ENCODE data around the gene PPL.

PPL gene

DNA sequence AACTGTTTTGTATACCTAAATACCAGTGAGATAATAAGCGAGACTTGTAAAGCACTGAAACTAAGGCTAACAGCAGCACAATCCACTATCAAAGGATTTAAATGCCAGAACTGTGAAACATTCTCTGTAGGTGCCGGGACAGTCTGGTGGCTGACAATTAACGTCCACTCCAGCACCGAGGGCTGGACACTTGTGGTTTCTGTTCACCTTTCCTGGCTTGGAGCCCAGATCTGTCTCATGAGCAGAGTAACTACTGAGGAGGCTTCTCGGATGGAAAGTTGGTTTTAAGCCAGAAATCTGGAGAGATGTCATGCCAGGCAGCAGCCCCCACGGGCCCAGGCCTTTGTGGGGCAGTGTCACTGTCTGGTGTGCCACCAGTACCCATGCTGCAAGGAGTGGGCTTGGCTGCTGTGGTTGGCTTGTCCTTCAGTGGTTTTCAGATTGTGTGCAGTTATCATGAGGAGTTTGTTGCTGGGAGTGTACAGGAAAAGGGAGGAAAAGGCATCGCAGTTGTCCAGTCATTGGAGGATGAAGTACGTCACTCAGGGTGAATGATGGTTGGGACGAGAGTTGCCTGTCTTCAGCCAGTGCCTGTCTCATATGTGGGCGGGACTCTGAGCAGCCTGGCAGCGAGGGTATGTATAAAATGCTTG lies 54.2 kb downstream of the PPL start:
- no peaks in the 10 kb centered on the region for H3K27me3 ChIP-seq (ENCODE audit: control insufficient read depth, insufficient read depth, low read length)
- H3K36me3 ChIP-seq (ENCODE audit: control insufficient read depth, insufficient read depth, low read length) = peaks cover 48% of the 10 kb centered on the region
- H3K27ac ChIP-seq (ENCODE audit: low read depth, low read length) = no peak overlapping the region
- H3K4me1 ChIP-seq (ENCODE audit: control insufficient read depth, insufficient read depth, low read length) = peaks cover 3% of the 10 kb centered on the region
- H3K4me3 ChIP-seq (ENCODE audit: low read length) = no peak overlapping the region
- H3K9ac ChIP-seq (ENCODE audit: low read length) = no peak overlapping the region

GRCh38 chr16:4882000-4882632 lies 54.8 kb downstream of the PPL start:
- Histone ChIP-seq H3K9ac (ENCODE audit: low read length) (no peak overlapping the region), H3K27ac (ENCODE audit: low read depth, low read length) (no peak overlapping the region), H3K4me3 (ENCODE audit: low read length) (no peak overlapping the region), H3K27me3 (ENCODE audit: control insufficient read depth, insufficient read depth, low read length) (no peaks in the 10 kb centered on the region), H3K4me1 (ENCODE audit: control insufficient read depth, insufficient read depth, low read length) (peaks cover 3% of the 10 kb centered on the region), H3K36me3 (ENCODE audit: control insufficient read depth, insufficient read depth, low read length) (peaks cover 51% of the 10 kb centered on the region)

DNA sequence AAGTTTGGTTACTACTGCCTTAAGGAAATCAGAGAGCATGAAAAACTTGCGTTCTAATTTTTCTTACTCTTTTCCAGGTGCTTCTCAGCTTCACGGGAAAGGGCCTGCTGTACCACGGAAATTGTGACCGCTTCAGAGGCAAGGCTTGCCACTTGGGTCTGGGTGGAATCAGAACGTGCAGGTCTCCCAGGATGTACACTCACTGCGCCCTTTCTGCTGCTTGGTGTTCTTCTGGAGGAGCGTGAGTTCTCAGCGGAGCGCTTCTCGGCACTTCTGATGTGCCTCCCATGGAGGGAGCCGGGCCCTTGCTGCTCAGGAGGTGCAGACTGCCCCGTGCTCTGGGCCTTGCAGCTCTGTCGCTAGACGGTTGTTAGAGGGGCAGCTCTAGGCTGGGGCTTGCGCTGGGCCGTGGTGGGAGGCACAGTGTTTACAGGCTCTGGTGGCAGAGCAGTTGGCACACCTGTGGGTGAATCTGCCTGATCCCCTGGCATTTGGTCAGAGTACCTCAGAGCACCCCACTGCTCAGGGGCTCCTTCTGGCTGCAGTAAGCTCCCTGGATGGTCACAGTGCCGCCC lies 56.9 kb downstream of the PPL start:
- Histone ChIP-seq H3K9ac (ENCODE audit: low read length) (no peak overlapping the region), H3K4me1 (ENCODE audit: control insufficient read depth, insufficient read depth, low read length) (peaks cover 3% of the 10 kb centered on the region), H3K27me3 (ENCODE audit: control insufficient read depth, insufficient read depth, low read length) (no peaks in the 10 kb centered on the region), H3K4me3 (ENCODE audit: low read length) (no peak overlapping the region), H3K36me3 (ENCODE audit: control insufficient read depth, insufficient read depth, low read length) (peaks cover 54% of the 10 kb centered on the region), H3K27ac (ENCODE audit: low read depth, low read length) (no peak overlapping the region)

DNA sequence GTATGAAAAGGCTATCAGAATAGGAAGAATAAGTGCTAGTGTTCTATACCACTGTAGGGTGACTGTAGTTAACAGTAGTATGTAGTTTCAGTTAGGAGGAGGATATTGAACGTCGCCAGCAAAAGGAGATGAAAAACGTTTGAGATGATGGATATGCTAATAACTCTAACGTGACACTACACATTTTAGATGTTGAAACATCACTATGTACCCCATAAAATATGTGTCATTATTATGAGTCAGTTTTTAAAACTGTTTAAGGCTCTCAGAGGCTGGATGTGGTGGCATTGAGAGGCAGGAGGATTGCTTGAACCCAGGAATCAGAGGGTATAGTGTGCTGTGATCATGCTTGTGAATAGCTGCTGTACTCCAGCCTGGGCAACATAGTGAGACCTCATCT lies 57.9 kb downstream of the PPL start:
- no peaks in the 10 kb centered on the region for H3K27me3 ChIP-seq (ENCODE audit: control insufficient read depth, insufficient read depth, low read length)

DNA sequence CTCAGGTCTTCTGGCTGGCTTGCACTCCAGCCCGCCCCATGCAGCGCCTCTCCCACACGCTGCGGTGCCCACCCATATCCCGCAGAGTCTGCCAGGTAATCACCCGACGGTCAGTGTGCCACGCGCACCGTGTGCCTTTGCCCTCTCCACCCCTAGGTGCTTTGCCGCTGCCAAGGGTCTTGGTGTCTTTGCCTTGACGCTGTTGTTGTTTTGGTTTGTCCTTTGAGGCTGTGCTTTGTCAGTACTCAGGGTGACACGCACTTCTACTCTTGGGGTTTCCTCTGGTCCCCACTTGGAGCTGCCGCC lies 59.6 kb downstream of the PPL start:
- no peak overlapping the region for H3K27ac ChIP-seq (ENCODE audit: low read depth, low read length)
- H3K36me3 ChIP-seq (ENCODE audit: control insufficient read depth, insufficient read depth, low read length) = peaks cover 62% of the 10 kb centered on the region
- no peaks in the 10 kb centered on the region for H3K27me3 ChIP-seq (ENCODE audit: control insufficient read depth, insufficient read depth, low read length)
- H3K4me3 ChIP-seq (ENCODE audit: low read length) = no peak overlapping the region
- H3K4me1 ChIP-seq (ENCODE audit: control insufficient read depth, insufficient read depth, low read length) = no peaks in the 10 kb centered on the region
- no peak overlapping the region for H3K9ac ChIP-seq (ENCODE audit: low read length)

More for the DNA sequence above, 57.9 kb downstream of the PPL start:
- no peak overlapping the region for H3K9ac ChIP-seq (ENCODE audit: low read length)
- peaks cover 55% of the 10 kb centered on the region for H3K36me3 ChIP-seq (ENCODE audit: control insufficient read depth, insufficient read depth, low read length)
- no peak overlapping the region for H3K4me3 ChIP-seq (ENCODE audit: low read length)
- peaks cover 3% of the 10 kb centered on the region for H3K4me1 ChIP-seq (ENCODE audit: control insufficient read depth, insufficient read depth, low read length)
- H3K27ac ChIP-seq (ENCODE audit: low read depth, low read length) = no peak overlapping the region

GRCh38 chr16:4876646-4877379 lies 60.1 kb downstream of the PPL start:
- no peak overlapping the region for H3K4me3 ChIP-seq (ENCODE audit: low read length)
- H3K27ac ChIP-seq (ENCODE audit: low read depth, low read length) = no peak overlapping the region
- H3K9ac ChIP-seq (ENCODE audit: low read length) = no peak overlapping the region
- H3K36me3 ChIP-seq (ENCODE audit: control insufficient read depth, insufficient read depth, low read length) = peaks cover 64% of the 10 kb centered on the region
- H3K4me1 ChIP-seq (ENCODE audit: control insufficient read depth, insufficient read depth, low read length) = no peaks in the 10 kb centered on the region
- H3K27me3 ChIP-seq (ENCODE audit: control insufficient read depth, insufficient read depth, low read length) = no peaks in the 10 kb centered on the region

DNA sequence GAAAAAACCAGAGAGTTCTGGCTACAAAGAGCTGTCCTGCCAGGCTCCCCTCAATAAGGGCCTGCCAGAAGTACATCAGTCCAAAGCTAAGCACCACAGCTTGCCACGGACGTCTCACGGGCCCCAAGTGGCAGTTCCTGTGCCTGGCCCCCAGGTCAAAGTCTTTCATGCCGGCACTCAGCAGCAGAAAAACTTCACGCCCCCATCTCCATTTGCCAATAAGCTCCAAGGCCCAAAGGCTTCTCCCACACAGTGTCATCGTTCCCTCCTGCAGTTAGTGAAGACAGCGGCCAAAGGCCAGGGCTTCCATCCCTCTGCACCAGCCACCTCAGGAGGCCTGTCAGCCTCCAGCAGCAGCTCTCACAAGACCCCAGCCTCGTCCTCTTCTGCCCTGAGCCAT lies 62.3 kb downstream of the PPL start:
- H3K4me1 ChIP-seq (ENCODE audit: control insufficient read depth, insufficient read depth, low read length) = no peaks in the 10 kb centered on the region
- no peak overlapping the region for H3K4me3 ChIP-seq (ENCODE audit: low read length)
- peaks cover 53% of the 10 kb centered on the region for H3K36me3 ChIP-seq (ENCODE audit: control insufficient read depth, insufficient read depth, low read length)
- no peak overlapping the region for H3K9ac ChIP-seq (ENCODE audit: low read length)
- no peaks in the 10 kb centered on the region for H3K27me3 ChIP-seq (ENCODE audit: control insufficient read depth, insufficient read depth, low read length)
- no peak overlapping the region for H3K27ac ChIP-seq (ENCODE audit: low read depth, low read length)

DNA sequence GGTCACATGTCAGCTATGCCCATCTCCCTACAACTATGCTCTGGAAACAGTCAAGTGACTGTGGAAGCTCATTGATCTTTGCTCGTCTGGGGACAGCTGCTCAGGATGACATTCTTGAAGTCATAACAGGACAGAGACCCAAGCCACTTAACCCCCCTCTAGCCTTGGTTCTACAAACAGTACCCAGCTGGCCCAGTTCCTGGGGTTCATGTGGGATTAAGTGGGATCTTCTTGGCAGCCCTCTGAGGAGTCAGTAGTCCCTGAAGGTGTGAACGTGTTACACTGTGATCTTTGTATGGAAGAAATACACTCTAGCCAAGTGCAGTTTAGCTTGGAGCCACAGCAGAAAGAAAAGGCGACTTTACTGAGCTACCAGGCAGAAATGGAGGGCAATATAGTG lies 63.9 kb downstream of the PPL start:
- Histone ChIP-seq H3K27me3 (ENCODE audit: control insufficient read depth, insufficient read depth, low read length) (no peaks in the 10 kb centered on the region), H3K4me3 (ENCODE audit: low read length) (no peak overlapping the region), H3K27ac (ENCODE audit: low read depth, low read length) (no peak overlapping the region), H3K36me3 (ENCODE audit: control insufficient read depth, insufficient read depth, low read length) (peaks cover 44% of the 10 kb centered on the region), H3K4me1 (ENCODE audit: control insufficient read depth, insufficient read depth, low read length) (no peaks in the 10 kb centered on the region), H3K9ac (ENCODE audit: low read length) (no peak overlapping the region)

DNA sequence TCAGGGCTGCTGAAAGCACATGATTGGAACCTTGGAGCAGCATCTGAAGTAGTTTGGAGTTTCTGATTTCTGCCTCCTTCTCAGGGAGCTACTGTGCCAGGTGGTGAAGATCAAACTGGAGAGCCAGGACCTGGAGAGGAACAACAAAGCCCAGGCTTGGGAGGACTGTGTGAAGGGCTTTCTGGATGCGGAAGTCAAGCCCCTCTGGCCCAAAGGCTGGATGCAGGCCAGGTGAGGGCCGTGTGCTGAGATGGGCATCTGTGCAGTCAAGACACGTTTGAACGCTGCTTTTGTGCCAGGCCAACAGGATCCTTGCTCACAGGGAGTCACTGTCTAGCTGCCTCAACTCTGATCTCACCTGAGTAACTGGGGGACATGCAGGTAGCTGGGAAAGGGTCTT lies 65.9 kb downstream of the PPL start:
- H3K4me3 ChIP-seq (ENCODE audit: low read length) = no peak overlapping the region
- H3K9ac ChIP-seq (ENCODE audit: low read length) = no peak overlapping the region
- H3K27ac ChIP-seq (ENCODE audit: low read depth, low read length) = no peak overlapping the region
- no peaks in the 10 kb centered on the region for H3K4me1 ChIP-seq (ENCODE audit: control insufficient read depth, insufficient read depth, low read length)
- peaks cover 30% of the 10 kb centered on the region for H3K36me3 ChIP-seq (ENCODE audit: control insufficient read depth, insufficient read depth, low read length)
- no peaks in the 10 kb centered on the region for H3K27me3 ChIP-seq (ENCODE audit: control insufficient read depth, insufficient read depth, low read length)

- Histone ChIP-seq H3K4me3 (ENCODE audit: low read length) (no peak overlapping the region), H3K36me3 (ENCODE audit: control insufficient read depth, insufficient read depth, low read length) (peaks cover 26% of the 10 kb centered on the region), H3K27ac (ENCODE audit: low read depth, low read length) (no peak overlapping the region), H3K27me3 (ENCODE audit: control insufficient read depth, insufficient read depth, low read length) (no peaks in the 10 kb centered on the region), H3K4me1 (ENCODE audit: control insufficient read depth, insufficient read depth, low read length) (no peaks in the 10 kb centered on the region), H3K9ac (ENCODE audit: low read length) (no peak overlapping the region)
Observed at GRCh38 chr16:4870138-4870671, 66.7 kb downstream of the PPL start.

GRCh38 chr16:4869147-4869805 lies 67.7 kb downstream of the PPL start:
- H3K9ac ChIP-seq (ENCODE audit: low read length) = no peak overlapping the region
- H3K4me1 ChIP-seq (ENCODE audit: control insufficient read depth, insufficient read depth, low read length) = no peaks in the 10 kb centered on the region
- H3K36me3 ChIP-seq (ENCODE audit: control insufficient read depth, insufficient read depth, low read length) = peaks cover 21% of the 10 kb centered on the region
- no peaks in the 10 kb centered on the region for H3K27me3 ChIP-seq (ENCODE audit: control insufficient read depth, insufficient read depth, low read length)
- H3K4me3 ChIP-seq (ENCODE audit: low read length) = no peak overlapping the region
- H3K27ac ChIP-seq (ENCODE audit: low read depth, low read length) = no peak overlapping the region

DNA sequence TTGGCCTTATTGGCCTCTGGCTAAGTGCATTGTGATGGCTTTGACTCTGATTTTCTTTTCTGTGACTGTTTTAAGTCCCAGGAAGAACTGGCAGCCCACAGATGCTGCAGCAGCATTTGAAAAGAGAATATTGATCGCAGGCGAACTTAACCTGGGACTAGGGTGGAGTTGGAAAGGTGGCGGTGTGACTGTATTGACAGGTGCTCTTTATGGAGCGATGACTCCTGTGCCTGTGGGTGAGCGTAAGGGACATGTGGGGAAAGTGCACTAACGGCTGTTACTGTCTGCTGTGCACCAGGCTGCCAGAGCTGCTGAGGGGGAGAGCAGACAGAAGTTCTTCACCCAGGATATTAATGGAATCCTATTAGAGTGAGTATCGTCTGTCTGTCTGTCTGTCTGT lies 68.4 kb downstream of the PPL start:
- Histone ChIP-seq H3K4me3 (ENCODE audit: low read length) (no peak overlapping the region), H3K27ac (ENCODE audit: low read depth, low read length) (no peak overlapping the region), H3K27me3 (ENCODE audit: control insufficient read depth, insufficient read depth, low read length) (no peaks in the 10 kb centered on the region), H3K4me1 (ENCODE audit: control insufficient read depth, insufficient read depth, low read length) (no peaks in the 10 kb centered on the region), H3K9ac (ENCODE audit: low read length) (no peak overlapping the region), H3K36me3 (ENCODE audit: control insufficient read depth, insufficient read depth, low read length) (peaks cover 13% of the 10 kb centered on the region)

All from rectal smooth muscle tissue (tissue), 1 donor.